IMR-90 (cell line): ENCODE results near the gene SLC30A7. TPM values are rescaled to one million over a fixed set of nuclear protein-coding genes. Genes with fewer than 3 reads are reported as not detected.

ENCODE experiments used
- ATAC-seq: fragments of 200-7000 bp; cut with Tn5 transposase; 2 replicates; pipeline ENCODE4 v1.9.1; 2020; ENCODE audit warnings: low read depth, mild to moderate bottlenecking, moderate library complexity
- BruUV-seq: library from RNA; stranded (reverse); fragments of 400-500 nt; replicated peaks from 2 replicates; lab custom pipeline; 2021; lab: Mats Ljungman, UMichigan
- CTCF ChIA-PET: fragments of 300-600 bp; formaldehyde crosslinking; extraction: SDS; loops from one replicate; lab custom pipeline; 2021; ENCODE audit warnings: antibody characterized with exemption; lab: Yijun Ruan, JAX
- POLR2A ChIA-PET: fragments of 300-600 bp; sonication (Branson Sonifier 250); formaldehyde crosslinking; loops from one replicate; lab custom pipeline; 2022; ENCODE audit warnings: antibody characterized with exemption; ENCODE audit not compliant: unreplicated experiment; lab: Charles Lee
- DNase-seq: peaks from one replicate; pipeline ENCODE4 v3.0.0; 2013
- H2AFZ ChIP-seq: replicated peaks from 2 replicates; pipeline ENCODE3; 2013; ENCODE audit warnings: low read length, mild to moderate bottlenecking; ENCODE audit not compliant: poor library complexity
- H2AK5ac ChIP-seq: 2 replicates; pipeline ENCODE4 v1.6.1; 2013; ENCODE audit warnings: low read depth, low read length, inconsistent platforms
- H2AK9ac ChIP-seq: replicated peaks from 2 replicates; pipeline ENCODE3; 2013; ENCODE audit warnings: mild to moderate bottlenecking, low read depth, low read length, moderate library complexity; ENCODE audit not compliant: poor library complexity
- H2BK120ac ChIP-seq: 2 replicates; pipeline ENCODE4 v1.6.1; 2013; ENCODE audit warnings: low read depth, low read length, inconsistent platforms
- H2BK15ac ChIP-seq: 3 replicates; pipeline ENCODE4 v1.6.1; 2013; ENCODE audit warnings: low read depth, low read length, inconsistent platforms
- H2BK20ac ChIP-seq: 2 replicates; pipeline ENCODE4 v1.6.1; 2013; ENCODE audit warnings: low read depth, mild to moderate bottlenecking, inconsistent platforms, low read length, moderate library complexity
- H2BK5ac ChIP-seq: 2 replicates; pipeline ENCODE4 v1.6.1; 2013; ENCODE audit warnings: mild to moderate bottlenecking, low read depth, low read length, inconsistent platforms; ENCODE audit not compliant: poor library complexity, severe bottlenecking
- H3K14ac ChIP-seq: replicated peaks from 2 replicates; pipeline ENCODE4 v1.6.1; 2013; ENCODE audit warnings: low read depth, low read length, inconsistent platforms
- H3K18ac ChIP-seq: 2 replicates; pipeline ENCODE4 v1.6.1; 2013; ENCODE audit warnings: low read depth, low read length, control low read depth
- H3K23ac ChIP-seq: 2 replicates; pipeline ENCODE4 v1.6.1; 2013; ENCODE audit warnings: low read depth, low read length, inconsistent platforms
- H3K27ac ChIP-seq: 2 replicates; pipeline ENCODE4 v1.5.1; 2013; ENCODE audit warnings: mild to moderate bottlenecking, control low read depth, low read length; ENCODE audit not compliant: insufficient read depth
- H3K27me3 ChIP-seq: 2 replicates; pipeline ENCODE4 v1.6.1; 2013; ENCODE audit warnings: low read length; ENCODE audit not compliant: control insufficient read depth, insufficient read depth
- H3K36me3 ChIP-seq: 2 replicates; pipeline ENCODE4 v1.6.1; 2013; ENCODE audit warnings: low read length, mixed read lengths; ENCODE audit not compliant: control insufficient read depth, insufficient read depth
- H3K4ac ChIP-seq: 2 replicates; pipeline ENCODE4 v1.6.1; 2013; ENCODE audit warnings: low read depth, low read length, inconsistent platforms
- H3K4me1 ChIP-seq: 2 replicates; pipeline ENCODE4 v1.6.1; 2013; ENCODE audit warnings: low read length, mixed read lengths; ENCODE audit not compliant: control insufficient read depth, insufficient read depth
- H3K4me2 ChIP-seq: 2 replicates; pipeline ENCODE4 v1.6.1; 2013; ENCODE audit warnings: low read depth, mild to moderate bottlenecking, control low read depth, low read length, moderate library complexity
- H3K4me3 ChIP-seq: 2 replicates; pipeline ENCODE4 v1.5.1; 2013; ENCODE audit warnings: low read depth, mild to moderate bottlenecking, control low read depth, low read length, moderate library complexity; ENCODE audit not compliant: insufficient read depth
- H3K56ac ChIP-seq: 2 replicates; pipeline ENCODE4 v1.6.1; 2013; ENCODE audit warnings: low read length, inconsistent platforms; ENCODE audit not compliant: insufficient read depth; ENCODE audit errors: extremely low read depth
- H3K79me1 ChIP-seq, 2 experiments: 2 replicates each; pipeline ENCODE4 v1.6.1; 2013; ENCODE audit warnings: low read length in 2 of 2, inconsistent platforms in 1 of 2, low read depth in 1 of 2
- H3K9ac ChIP-seq: 2 replicates; pipeline ENCODE4 v1.6.1; 2013; ENCODE audit warnings: low read depth, low read length, control low read depth
- H3K9me1 ChIP-seq: 2 replicates; pipeline ENCODE4 v1.6.1; 2013; ENCODE audit warnings: low read length, inconsistent platforms; ENCODE audit not compliant: insufficient read depth
- H3K9me3 ChIP-seq: 2 replicates; pipeline ENCODE4 v1.6.1; 2013; ENCODE audit warnings: low read length; ENCODE audit not compliant: control insufficient read depth, insufficient read depth
- H4K20me1 ChIP-seq: 2 replicates; pipeline ENCODE4 v1.6.1; 2013; ENCODE audit warnings: low read length, inconsistent platforms; ENCODE audit not compliant: insufficient read depth
- H4K5ac ChIP-seq: 2 replicates; pipeline ENCODE4 v1.6.1; 2013; ENCODE audit warnings: mild to moderate bottlenecking, low read depth, low read length, control low read depth
- H4K8ac ChIP-seq, 2 experiments: 2 replicates each; pipeline ENCODE4 v1.6.1; 2013; ENCODE audit warnings: low read depth in 2 of 2, low read length in 2 of 2, control low read depth in 1 of 2, inconsistent platforms in 1 of 2
- H4K91ac ChIP-seq: 2 replicates; pipeline ENCODE4 v1.6.1; 2013; ENCODE audit warnings: low read depth, low read length, inconsistent platforms; ENCODE audit not compliant: insufficient read depth
- BHLHE40 ChIP-seq: fragments of 150-350 bp; IDR thresholded peaks from 2 replicates; pipeline ENCODE4 v1.6.1; 2016; ENCODE audit warnings: mild to moderate bottlenecking, low read depth, low read length
- CEBPB ChIP-seq: IDR thresholded peaks from 2 replicates; pipeline ENCODE4 v1.6.1; 2012; ENCODE audit warnings: low read depth, low read length, improper control_type of control experiment
- CHD1 ChIP-seq: IDR thresholded peaks from 2 replicates; pipeline ENCODE4 v1.6.1; 2012; ENCODE audit warnings: low read depth, low read length, improper control_type of control experiment
- FOS ChIP-seq: fragments of 150-350 bp; IDR thresholded peaks from 2 replicates; pipeline ENCODE4 v1.6.1; 2016; ENCODE audit warnings: low read depth, low read length
- MAFK ChIP-seq: IDR thresholded peaks from 2 replicates; pipeline ENCODE4 v1.6.1; 2012; ENCODE audit warnings: low read depth, low read length, improper control_type of control experiment
- MXI1 ChIP-seq: IDR thresholded peaks from 2 replicates; pipeline ENCODE4 v1.6.1; 2012; ENCODE audit warnings: low read depth, mild to moderate bottlenecking, low read length, moderate library complexity, borderline replicate concordance
- NFE2L2 ChIP-seq: fragments of 150-350 bp; IDR thresholded peaks from 2 replicates; pipeline ENCODE4 v1.6.1; 2016; ENCODE audit warnings: low read depth, mild to moderate bottlenecking, low read length
- POLR2A ChIP-seq: IDR thresholded peaks from 2 replicates; pipeline ENCODE4 v1.6.1; 2012; ENCODE audit warnings: mild to moderate bottlenecking, low read depth, low read length
- RAD21 ChIP-seq: IDR thresholded peaks from 2 replicates; pipeline ENCODE4 v1.6.1; 2012; ENCODE audit warnings: low read length, improper control_type of control experiment
- RCOR1 ChIP-seq: IDR thresholded peaks from 2 replicates; pipeline ENCODE4 v1.6.1; 2012; ENCODE audit warnings: mild to moderate bottlenecking, low read length, improper control_type of control experiment; ENCODE audit not compliant: insufficient replicate concordance
- RFX5 ChIP-seq: IDR thresholded peaks from 2 replicates; pipeline ENCODE4 v1.8.0; 2012; ENCODE audit warnings: low read depth, mild to moderate bottlenecking, low read length, moderate library complexity
- SMC3 ChIP-seq: fragments of 150-350 bp; IDR thresholded peaks from 2 replicates; pipeline ENCODE4 v1.6.1; 2016; ENCODE audit warnings: low read depth, mild to moderate bottlenecking, antibody characterized with exemption, low read length, moderate library complexity
- WGBS, 2 experiments: methylation state at CpG; one replicate each; pipeline versions ENCODE4 v1.1.5 to v1.1.7; 2013; ENCODE audit warnings: missing lambda C conversion rate in 2 of 2; ENCODE audit not compliant: insufficient read length in 1 of 2; ENCODE audit errors: extremely low coverage in 2 of 2; 5-methylcytosine and 5-hydroxymethylcytosine counted together
- dilution Hi-C: fragments of 300-500 bp; cut with HindIII; formaldehyde crosslinking; loops from one replicate; pipeline ENCODE4 v1.14.3; 2018; ENCODE audit warnings: low sequenced_read_pairs; ENCODE audit not compliant: unreplicated experiment
- in situ Hi-C: fragments of 300-500 bp; cut with MboI; formaldehyde crosslinking; loops from 3 replicates; pipeline ENCODE4 v1.14.3; 2019; ENCODE audit warnings: low sequenced_read_pairs, inconsistent platforms, mixed read lengths
- intact Hi-C: fragments of 100-400 bp; cut with micrococcal nuclease; formaldehyde crosslinking; loops from 2 replicates; pipeline ENCODE4 v1.10.0; 2022
- polyA plus RNA-seq, 3 experiments: library from polyadenylated mRNA; depleted of rRNA; stranded (reverse); fragments of >200 nt; gene quantifications; 2 replicates each; pipeline ENCODE4 v1.2.3, GENCODE V29; 2012; ENCODE audit warnings: low replicate concordance in 1 of 3
- total RNA-seq: library from RNA; depleted of rRNA; stranded (reverse); fragments of >200 nt; gene quantifications from 2 replicates; pipeline ENCODE4 v1.2.3, GENCODE V29; 2012
- TF ChIP-seq, protein P1 (sequence below): fragments of 150-350 bp; IDR thresholded peaks from 2 replicates; pipeline ENCODE4 v1.6.1; 2017; ENCODE audit warnings: mild to moderate bottlenecking, antibody characterized with exemption, low read length, low read depth
- TF ChIP-seq, protein P2 (sequence below): conservative IDR thresholded peaks from 2 replicates; pipeline ENCODE4 v1.5.1; 2012; ENCODE audit warnings: mild to moderate bottlenecking, low read depth, low read length, improper control_type of control experiment
- TF ChIP-seq, protein P3 (sequence below): fragments of 150-350 bp; IDR thresholded peaks from 2 replicates; pipeline ENCODE4 v1.6.1; 2016; ENCODE audit warnings: low read depth, mild to moderate bottlenecking, low read length, moderate library complexity, borderline replicate concordance

Gene SLC30A7
- total and polyA plus RNA-seq, 2 of the 4 experiments (the other 2 are of a cell fraction), result 8.4 to 60.2 TPM

DNA sequence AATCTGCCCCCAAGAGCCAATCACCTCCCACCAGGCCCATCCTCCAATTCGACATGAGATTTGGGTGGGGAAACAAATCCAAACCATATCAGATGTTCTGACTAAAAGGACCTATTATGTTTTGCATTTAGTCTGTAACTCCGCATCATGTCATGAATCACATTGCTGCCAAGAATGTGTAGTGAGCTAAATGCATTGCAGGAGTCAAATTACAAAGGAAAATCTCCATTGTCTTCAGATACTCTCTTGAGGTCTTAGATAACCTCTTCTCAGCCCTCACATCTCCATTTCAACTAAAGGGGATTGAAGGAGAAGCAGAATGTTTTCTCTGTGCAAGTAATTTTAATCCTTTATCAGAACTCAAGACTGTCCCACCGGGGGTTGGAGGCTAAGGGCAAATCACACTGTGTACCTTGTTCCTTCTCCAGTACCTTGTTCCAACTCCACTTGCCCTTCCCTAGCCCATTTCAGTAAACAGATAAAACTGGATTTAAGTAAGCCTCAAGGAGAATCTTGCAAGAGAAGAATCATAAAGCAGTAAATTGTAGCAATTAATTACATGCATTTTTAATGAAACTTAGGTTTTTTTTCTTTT, 35.4 kb upstream of the SLC30A7 start:
- no peaks in the 10 kb centered on the region for H3K36me3 ChIP-seq
- H3K27me3 ChIP-seq, result no peaks in the 10 kb centered on the region
- intact Hi-C loops (no loop called here), dilution Hi-C loops (no loop called here), in situ Hi-C loops (loop anchor here (5.0 to 10.0 kb wide), 3 partner anchors 253 to 1056 kb away; no protein-coding TSS in a partner anchor)
- peaks cover 15% of the 10 kb centered on the region for H3K4me1 ChIP-seq
- DNase-seq (peak; percentile 75), ATAC-seq (no peak)
- no peaks in the 10 kb centered on the region; the same call in 1 of the 2 replicates for H3K9me1 ChIP-seq
- peak overlapping the region; percentile 89; the same call in 1 of the 2 replicates for H3K18ac ChIP-seq
- H2BK5ac ChIP-seq, result peak overlapping the region; percentile 29
- peak overlapping the region; percentile 40 for H2AFZ ChIP-seq
- H4K20me1 ChIP-seq, result no peaks in the 10 kb centered on the region
- no peak overlapping the region for H3K27ac ChIP-seq
- no peak overlapping the region for H2AK9ac ChIP-seq
- no TSS peak for BruUV-seq
- WGBS, 2 experiments, result no CpG with 5 or more reads among the region's 3 CpGs
- peak overlapping the region; percentile 58 for H3K4ac ChIP-seq
- peak overlapping the region; percentile 4; the same call in 1 of the 2 replicates for H3K23ac ChIP-seq
- peak overlapping the region; percentile 26; the same call in 1 of the 2 replicates for H4K5ac ChIP-seq
- H2BK20ac ChIP-seq, result peak overlapping the region; percentile 69
- peak overlapping the region in 1 of 2 experiments; percentile 82; a peak in 2 of 4 replicates for H4K8ac ChIP-seq
- peak overlapping the region; percentile 93; the same call in 1 of the 3 replicates for H2BK15ac ChIP-seq
- peak overlapping the region; percentile 8; the same call in 1 of the 2 replicates for H3K4me2 ChIP-seq
- no peak overlapping the region for H3K9ac ChIP-seq
- no peaks in the 10 kb centered on the region for H3K79me1 ChIP-seq
- peak overlapping the region; percentile 58 for H2BK120ac ChIP-seq
- ChIA-PET POLR2A (interaction anchor here (0.6 kb wide), 1 partner anchor 23 kb away, joined by 3 read pairs; no protein-coding TSS in a partner anchor), CTCF (interaction anchor here (0.7 to 1.3 kb wide), 2 partner anchors 143 to 253 kb away, joined by 4 read pairs; no protein-coding TSS in a partner anchor)
- no peak overlapping the region for H3K4me3 ChIP-seq
- peak overlapping the region; percentile 45; the same call in 1 of the 2 replicates for H2AK5ac ChIP-seq
- H4K91ac ChIP-seq, result peak overlapping the region; percentile 47; the same call in 1 of the 2 replicates
- no peak overlapping the region for H3K56ac ChIP-seq
- H3K9me3 ChIP-seq, result peaks cover 2% of the 10 kb centered on the region; the same call in 1 of the 2 replicates
- peak overlapping the region; percentile 48 for H3K14ac ChIP-seq
- no peak for TF ChIP-seq MXI1
- no peak for TF ChIP-seq FOS
- no peak for TF ChIP-seq BHLHE40
- TF ChIP-seq RAD21, result no peak
- no peak for TF ChIP-seq MAFK
- TF ChIP-seq POLR2A, result no peak
- no peak for TF ChIP-seq SMC3
- TF ChIP-seq, protein P1, sequence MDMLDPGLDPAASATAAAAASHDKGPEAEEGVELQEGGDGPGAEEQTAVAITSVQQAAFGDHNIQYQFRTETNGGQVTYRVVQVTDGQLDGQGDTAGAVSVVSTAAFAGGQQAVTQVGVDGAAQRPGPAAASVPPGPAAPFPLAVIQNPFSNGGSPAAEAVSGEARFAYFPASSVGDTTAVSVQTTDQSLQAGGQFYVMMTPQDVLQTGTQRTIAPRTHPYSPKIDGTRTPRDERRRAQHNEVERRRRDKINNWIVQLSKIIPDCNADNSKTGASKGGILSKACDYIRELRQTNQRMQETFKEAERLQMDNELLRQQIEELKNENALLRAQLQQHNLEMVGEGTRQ, result no peak
- no peak for TF ChIP-seq RFX5
- TF ChIP-seq, protein P2, sequence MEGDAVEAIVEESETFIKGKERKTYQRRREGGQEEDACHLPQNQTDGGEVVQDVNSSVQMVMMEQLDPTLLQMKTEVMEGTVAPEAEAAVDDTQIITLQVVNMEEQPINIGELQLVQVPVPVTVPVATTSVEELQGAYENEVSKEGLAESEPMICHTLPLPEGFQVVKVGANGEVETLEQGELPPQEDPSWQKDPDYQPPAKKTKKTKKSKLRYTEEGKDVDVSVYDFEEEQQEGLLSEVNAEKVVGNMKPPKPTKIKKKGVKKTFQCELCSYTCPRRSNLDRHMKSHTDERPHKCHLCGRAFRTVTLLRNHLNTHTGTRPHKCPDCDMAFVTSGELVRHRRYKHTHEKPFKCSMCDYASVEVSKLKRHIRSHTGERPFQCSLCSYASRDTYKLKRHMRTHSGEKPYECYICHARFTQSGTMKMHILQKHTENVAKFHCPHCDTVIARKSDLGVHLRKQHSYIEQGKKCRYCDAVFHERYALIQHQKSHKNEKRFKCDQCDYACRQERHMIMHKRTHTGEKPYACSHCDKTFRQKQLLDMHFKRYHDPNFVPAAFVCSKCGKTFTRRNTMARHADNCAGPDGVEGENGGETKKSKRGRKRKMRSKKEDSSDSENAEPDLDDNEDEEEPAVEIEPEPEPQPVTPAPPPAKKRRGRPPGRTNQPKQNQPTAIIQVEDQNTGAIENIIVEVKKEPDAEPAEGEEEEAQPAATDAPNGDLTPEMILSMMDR, result no peak
- no peak for TF ChIP-seq RCOR1
- TF ChIP-seq CHD1, result no peak
- TF ChIP-seq, protein P3, sequence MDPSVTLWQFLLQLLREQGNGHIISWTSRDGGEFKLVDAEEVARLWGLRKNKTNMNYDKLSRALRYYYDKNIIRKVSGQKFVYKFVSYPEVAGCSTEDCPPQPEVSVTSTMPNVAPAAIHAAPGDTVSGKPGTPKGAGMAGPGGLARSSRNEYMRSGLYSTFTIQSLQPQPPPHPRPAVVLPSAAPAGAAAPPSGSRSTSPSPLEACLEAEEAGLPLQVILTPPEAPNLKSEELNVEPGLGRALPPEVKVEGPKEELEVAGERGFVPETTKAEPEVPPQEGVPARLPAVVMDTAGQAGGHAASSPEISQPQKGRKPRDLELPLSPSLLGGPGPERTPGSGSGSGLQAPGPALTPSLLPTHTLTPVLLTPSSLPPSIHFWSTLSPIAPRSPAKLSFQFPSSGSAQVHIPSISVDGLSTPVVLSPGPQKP, result no peak
- TF ChIP-seq NFE2L2, result no peak
- no peak for TF ChIP-seq CEBPB
